Left colon (tissue), 2 donors: ENCODE measurements around the gene SYT9. TPM values are rescaled to one million over a fixed set of nuclear protein-coding genes. Genes with fewer than 3 reads are reported as not detected.

Experiments used
- ATAC-seq: fragments of 200-7000 bp; cut with Tn5 transposase; one replicate; pipeline ENCODE4 v1.9.1; 2020; ENCODE audit warnings: mild to moderate bottlenecking, moderate library complexity
- DNase-seq, 2 donors: peaks; one replicate each; pipeline ENCODE4 v3.0.0-alpha.2; 2020
- intact Hi-C, 2 donors: fragments of 100-400 bp; cut with DNase I in 1 of 2; cut with micrococcal nuclease in 1 of 2; formaldehyde crosslinking; loops; one replicate each; pipeline versions ENCODE4 v1.11.2 to v1.14.0; 2022; cut with DNase I, micrococcal nuclease
- long read RNA-seq: library from polyadenylated mRNA; unstranded; transcript quantifications from one replicate; pipeline ENCODE4 v2.0.0, GENCODE V29; 2021
- total RNA-seq, 2 donors: library from RNA; stranded (reverse); fragmentation: NEBNext Ultra II Directional; extraction: Animal tissue kit (Norgen Biotek cat#: 25700); gene quantifications; one replicate each; pipeline ENCODE4 v1.2.1, GENCODE V29; 2021
- donor health status: DM: no; HTN: no; CAD: no.
- donor health status: DM: yes; HTN: yes; CAD: no.

The SYT9 gene, protein sequence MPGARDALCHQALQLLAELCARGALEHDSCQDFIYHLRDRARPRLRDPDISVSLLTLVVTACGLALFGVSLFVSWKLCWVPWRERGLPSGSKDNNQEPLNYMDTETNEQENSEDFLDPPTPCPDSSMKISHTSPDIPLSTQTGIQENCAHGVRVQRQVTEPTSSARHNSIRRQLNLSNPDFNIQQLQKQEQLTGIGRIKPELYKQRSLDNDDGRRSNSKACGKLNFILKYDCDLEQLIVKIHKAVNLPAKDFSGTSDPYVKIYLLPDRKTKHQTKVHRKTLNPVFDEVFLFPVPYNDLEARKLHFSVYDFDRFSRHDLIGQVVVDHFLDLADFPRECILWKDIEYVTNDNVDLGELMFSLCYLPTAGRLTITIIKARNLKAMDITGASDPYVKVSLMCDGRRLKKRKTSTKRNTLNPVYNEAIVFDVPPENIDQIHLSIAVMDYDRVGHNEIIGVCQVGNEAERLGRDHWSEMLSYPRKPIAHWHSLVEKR
- under 1 TPM in 1 of 2 donors, not detected in 1; 0.17 TPM for total RNA-seq
- long read RNA-seq, partial matches to known transcripts = 0 of 1 reads
- long read RNA-seq, other reads (novel, unspliced or antisense) = 1 of 1 reads

DNA sequence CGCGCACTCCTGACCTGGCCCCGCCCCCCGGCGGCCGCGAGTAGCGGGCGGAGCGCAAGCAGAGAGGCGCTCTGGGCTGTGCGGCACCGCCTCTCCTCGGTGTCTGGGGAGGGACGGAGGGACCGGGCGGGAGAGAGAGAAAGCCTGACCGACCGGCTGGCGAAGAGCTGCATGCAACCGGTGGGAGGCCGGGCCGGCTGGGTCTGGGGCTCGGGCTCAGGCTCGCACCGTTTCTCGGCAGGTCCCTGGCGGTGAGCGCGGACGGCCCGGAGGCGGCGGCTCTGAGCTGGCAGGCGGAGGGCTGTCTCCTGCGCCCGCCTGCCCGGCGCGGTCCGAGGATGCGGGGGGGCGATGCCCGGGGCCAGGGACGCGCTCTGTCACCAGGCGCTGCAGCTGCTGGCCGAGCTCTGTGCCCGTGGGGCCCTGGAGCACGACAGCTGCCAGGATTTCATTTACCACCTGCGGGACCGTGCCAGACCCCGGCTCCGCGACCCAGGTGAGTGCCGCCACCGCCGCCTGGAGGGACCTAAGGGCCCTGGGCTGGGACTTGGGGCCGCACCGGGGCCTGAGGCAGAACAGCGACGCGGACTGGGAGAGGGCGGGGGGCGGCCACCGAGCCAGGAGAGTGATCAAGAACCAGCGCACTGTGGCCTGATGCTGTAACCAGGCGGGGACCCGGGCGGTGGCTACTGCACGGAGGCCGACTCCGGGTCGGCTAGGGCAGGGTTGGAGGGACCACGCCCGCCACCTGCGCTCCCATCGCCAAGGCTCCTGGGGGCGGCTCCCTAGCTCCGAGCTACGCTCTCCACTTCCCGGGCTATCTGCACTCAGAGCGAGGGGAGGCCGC is at the start of gene SYT9:
TSS of gene SYT9 (plus strand) at position 69 of the 847 bp plus-strand sequence. CDS start at position 352, 283 bp downstream.
- DNase-seq (peak; percentile 28 to 34), ATAC-seq (peak; percentile 88)
- intact Hi-C loops = no loop called here

DNA sequence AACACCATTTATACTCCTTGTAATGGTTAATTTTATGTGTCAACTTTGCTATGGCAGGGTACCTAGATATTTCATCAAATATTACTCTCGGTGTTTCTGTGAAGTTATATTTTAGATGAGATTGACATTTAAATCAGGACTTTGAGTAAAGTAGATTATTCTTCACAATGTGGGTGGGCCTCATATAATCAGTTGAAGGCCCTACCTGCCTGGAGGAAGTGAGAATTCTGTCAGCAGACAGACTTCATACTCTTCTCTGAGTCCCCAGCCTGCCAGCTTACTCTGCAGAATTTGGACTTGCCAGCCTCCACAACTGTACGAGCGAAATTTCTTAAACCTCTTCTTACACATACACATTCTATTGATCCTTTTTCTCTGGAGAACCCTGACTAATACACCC is 49.3 kb upstream of the SYT9 start:
- DNase-seq = no peak
- intact Hi-C loops = no loop called here
- ATAC-seq = no peak

DNA sequence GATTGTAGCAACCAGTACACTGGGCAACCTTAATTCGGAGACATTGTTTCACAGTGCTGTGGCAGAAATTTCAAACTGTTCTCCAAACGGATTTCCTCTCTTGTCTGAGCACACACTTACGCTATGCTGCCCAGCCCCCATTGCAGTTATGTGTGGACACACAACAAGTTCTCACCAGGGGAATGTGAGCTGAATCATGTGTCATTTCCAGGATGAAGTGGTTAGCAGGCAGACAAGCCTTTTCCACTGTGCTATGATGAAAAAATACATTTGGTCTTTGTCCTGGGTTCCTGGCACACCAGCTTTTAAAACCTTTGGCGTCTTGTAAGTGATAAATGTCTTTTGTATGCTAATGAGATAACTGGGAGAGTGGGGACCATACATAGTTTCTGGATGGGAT is 46.9 kb upstream of the SYT9 start:
- DNase-seq (no peak), ATAC-seq (no peak)
- intact Hi-C loops = no loop called here

DNA sequence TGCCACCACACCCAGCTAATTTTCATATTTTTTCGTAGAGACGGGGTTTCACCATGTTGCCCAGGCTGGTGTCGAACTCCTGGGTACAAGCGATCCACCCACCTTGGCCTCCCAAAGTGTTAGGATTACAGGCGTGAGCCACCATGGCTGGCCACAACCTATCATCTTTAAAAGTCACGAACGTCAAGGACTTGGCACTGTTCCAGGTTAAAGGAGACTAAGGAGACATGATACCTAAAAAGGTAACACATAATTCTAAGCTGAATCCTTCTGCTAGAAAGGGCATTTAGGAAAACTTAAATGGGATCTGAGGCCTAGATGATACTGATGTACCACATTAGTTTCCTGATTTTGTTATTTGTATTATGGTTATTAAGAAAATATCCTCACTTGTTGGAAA is 43.3 kb upstream of the SYT9 start:
- DNase-seq = no peak
- intact Hi-C loops = loop anchor here in 1 of 2 donors (2.0 kb wide), 1 partner anchor 56 kb away; no protein-coding TSS in a partner anchor
- no peak for ATAC-seq

DNA sequence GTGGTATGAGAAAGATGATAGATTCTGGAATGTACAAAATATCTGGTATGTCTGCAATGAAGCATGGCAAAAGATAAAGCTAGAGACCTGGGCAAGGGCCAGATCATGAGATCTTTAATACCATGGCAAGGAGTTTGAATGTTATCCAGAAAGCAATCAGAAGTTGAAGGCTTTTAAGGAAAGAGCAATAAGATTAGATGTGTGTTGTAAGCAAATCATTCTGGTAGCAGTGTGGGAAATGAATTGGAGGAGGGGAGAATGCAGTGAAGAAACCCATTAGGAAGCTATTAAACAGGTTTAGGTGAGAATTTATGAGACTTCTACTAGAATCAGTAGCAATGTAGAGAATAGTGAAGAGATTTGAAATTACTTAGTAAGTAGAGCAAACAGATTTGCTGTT is 32.2 kb upstream of the SYT9 start:
- intact Hi-C loops = no loop called here
- ATAC-seq = no peak
- DNase-seq = no peak

DNA sequence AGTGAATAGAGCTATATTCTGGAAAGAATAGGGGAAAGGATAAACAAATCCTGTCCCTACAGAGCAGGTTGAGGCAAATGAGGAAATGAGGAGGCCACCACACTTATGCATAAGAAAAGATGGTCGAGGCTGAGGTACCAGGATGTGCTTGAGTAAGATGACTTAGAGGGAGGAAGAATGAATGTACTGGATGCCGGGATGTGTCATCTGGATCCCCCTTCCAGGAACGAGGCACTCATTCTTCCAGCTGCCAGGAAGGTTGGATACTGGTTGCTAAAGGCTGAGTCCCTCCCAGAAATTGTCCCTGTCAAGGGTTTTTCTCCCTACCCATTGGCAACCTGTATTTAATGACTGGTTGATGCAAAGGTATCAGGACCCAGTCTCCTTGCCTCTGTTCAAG is 31.1 kb upstream of the SYT9 start:
- ATAC-seq = no peak

DNA sequence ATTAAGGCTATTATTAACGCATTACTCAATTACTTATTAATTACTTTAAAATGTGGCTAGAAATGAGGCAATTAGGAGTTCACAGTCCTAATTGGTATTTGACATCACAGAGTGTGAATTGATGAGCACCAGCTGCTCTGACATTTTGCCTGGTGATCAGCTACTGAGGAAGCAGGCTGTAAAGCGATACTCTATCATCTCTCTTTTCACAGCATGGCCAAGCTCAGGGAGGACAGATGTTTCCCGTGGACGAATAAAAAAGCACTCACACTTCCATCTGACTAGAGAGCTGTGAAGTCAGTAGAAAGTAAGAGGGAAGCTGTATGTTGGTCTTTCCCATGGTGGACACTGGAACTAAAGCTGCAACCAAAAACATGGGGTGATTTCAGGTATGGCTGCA is 29.1 kb upstream of the SYT9 start:
- intact Hi-C loops = no loop called here
- no peak for ATAC-seq
- DNase-seq = no peak

More for the DNA sequence above, 31.1 kb upstream of the SYT9 start:
- intact Hi-C loops = no loop called here
- DNase-seq = no peak

DNA sequence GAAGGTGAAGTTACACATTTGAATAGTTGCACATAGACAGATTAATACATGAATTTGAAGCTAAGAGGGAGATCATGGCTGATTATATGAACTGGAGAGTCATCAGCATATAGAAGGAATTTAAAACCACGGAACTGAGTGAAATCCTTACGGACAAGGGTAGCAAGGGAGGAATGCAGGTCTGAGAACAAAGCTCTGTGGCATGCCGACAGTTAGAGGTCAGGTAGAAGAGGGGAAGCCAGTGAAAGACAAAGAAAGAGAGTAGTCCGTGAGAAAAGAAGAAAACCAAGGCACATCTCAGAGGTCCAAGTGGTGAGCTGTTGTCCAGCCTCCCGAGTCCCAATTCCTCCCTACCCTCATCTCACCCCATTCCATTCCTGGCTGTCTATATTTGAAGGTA is 11.8 kb upstream of the SYT9 start:
- no peak for ATAC-seq
- intact Hi-C loops = no loop called here
- DNase-seq = no peak

DNA sequence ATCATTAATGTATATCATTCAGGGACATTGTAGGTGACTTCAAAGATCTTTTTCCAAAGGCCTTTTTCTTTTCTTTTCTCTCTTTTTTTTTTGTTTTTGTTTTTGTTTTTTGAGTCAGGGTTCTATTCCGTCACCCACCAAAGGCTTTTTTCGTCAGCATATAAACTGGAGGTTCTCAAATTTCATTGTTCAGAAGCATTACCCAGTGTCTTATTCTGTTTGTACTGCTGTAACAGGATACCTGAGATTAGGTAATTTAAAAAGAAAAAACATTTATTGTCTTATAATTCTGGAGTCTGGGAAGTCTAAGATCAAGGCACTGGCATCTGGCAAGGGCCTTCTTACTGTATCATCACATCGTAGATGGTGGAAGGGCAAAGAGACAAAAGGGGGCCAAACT is 6.4 kb upstream of the SYT9 start:
- intact Hi-C loops = no loop called here
- ATAC-seq = no peak
- no peak for DNase-seq

DNA sequence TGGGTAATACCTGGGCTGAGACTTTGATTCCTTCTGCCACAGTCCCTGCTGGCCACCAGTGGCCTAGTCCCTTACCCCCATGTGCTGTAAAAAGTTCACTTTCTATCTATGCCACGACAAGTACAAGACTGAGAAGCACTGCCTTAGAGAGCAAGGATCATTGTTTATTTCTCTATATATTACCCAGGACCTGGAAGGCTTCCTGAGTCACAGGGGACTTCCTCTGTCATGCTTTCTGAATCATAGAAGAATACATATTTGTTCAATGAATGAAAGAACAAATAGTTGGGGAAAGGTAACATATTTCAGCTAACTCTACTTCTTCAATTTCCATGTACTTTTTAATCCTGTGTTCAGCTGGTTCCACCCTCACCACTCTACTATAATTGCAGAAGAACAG is 5.5 kb upstream of the SYT9 start:
- intact Hi-C loops = no loop called here
- ATAC-seq = no peak
- no peak for DNase-seq

DNA sequence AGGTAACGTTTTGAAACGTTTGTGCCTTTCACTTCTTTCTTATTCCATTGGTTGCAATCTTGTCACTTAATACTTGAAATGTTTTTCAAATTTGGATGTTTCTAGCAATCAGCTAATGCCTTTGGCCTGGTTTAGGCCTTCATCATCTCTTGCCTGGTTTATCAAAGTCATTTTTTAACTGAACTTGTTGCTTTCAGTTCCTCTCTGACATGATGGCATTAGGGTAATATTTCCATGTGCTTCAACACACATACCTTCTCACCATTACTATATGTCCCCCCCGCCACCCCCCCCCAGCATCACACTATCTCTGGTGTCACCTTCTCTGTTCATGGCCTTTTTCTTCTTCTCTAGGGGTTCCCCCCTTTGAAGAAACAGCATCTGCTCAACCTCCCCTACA is 1.5 kb upstream of the SYT9 start:
- ATAC-seq = no peak
- intact Hi-C loops = no loop called here
- no peak for DNase-seq

DNA sequence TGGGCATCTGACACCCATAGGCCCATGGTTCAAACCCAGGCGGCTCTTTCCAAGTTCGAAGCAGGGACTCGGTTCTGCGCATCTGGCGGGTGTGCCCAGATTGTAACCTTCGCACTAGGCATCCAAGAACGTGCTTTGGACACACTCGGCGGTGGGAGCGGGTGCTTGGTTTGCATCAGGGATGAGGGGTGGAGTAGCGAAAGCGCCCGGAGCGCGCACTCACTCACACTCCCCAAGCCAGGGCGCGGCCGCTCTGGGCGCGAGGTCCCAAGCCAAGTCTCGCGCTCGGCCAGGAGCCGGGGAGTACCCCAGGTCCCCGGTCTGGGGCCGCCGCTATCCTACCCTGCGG is 243 bp upstream of the SYT9 start:
- intact Hi-C loops = no loop called here
- no peak for DNase-seq
- ATAC-seq = no peak

DNA sequence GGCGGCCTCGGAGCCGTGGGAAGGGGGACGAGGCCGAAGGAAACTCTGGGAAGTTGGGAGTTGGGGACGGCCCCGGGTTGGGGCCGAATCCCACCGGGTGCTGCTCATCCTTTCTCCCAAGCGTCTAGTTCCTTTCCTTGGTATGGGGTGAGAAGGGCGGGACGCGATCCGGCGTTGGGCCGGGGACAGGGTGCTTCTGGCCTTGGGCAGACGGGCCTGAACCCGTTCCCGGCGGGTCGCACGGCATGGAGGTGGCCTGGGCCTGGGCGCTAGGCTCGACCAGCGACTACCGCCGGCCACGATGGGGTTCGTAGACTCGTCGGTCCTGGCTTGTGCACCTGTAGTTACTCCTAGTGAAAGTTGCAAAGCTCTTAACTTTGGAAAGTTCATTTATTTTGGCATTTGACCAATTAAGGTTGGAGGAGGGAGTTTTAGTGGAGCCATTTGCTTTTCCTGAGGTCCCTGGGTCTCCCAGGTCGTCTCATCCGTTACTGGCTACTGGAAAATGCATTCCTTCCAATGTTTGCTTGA is 1.0 kb downstream of the SYT9 start:
- ATAC-seq (no peak), DNase-seq (no peak)
- intact Hi-C loops = no loop called here

DNA sequence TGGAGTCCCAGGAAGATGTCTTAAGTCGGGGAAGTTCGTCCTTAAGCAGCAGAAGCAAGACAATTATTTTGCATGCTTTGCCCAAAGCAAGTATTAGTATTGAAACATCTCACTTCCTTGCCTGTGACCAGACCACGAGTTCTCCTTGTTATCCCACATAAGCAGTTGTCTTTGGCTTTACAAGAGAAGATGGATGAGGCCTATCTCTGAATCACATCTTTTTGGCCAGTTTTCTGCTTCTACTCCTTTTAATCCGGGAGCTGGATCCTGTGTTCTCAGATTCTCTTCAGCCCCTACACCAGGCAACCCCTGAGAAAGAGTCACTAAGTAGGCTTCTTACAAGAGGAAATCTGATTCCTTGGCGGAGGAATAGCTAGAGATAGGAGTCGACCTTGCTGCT is 2.1 kb downstream of the SYT9 start:
- DNase-seq = no peak
- no peak for ATAC-seq
- intact Hi-C loops = no loop called here

DNA sequence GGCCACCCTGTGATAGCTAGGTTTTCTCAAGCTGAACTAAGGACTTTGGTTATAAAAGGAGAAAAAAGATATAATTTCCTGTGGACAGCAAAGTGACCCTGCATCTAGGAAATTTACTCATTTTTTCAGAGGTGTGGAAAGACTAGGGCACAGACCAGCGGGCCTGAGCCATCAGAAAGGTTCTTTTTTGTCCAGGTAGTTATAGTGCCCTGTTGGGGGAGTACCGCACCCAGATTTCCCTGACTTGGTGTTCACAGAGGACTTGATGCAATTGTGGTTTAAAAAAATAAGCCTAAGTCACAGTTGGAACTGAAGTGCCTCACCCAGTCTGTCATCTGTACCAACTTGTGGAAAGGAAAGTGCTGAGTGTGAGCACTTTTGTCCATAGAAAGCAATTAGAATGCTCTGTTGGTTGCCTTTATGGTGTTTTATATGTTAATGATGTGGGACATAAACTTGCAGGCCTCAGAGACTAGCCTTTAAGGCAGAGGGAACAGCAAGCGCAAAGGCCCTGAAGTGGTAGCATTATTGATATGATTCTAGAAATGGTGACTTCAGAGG is 3.1 kb downstream of the SYT9 start:
- DNase-seq (no peak), ATAC-seq (no peak)
- intact Hi-C loops = no loop called here

DNA sequence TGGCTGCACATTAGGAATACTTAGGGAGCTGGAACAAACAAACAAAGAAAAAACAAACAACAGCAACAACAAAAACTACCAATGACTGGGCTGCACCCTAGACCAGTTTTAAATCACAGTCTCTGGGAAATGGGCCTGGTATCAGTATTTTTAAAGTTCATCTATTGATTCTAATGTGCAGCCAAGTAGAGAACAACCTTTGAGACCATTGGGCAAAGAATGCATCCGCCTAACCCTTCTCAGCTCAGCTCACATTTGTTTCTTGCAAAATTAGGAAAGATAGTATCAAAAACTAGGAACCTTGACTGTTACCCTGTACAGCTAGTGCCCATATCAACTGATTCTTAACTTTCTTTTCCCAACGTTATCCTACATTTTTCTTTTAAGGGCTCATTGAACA is 5.2 kb downstream of the SYT9 start:
- no peak for DNase-seq
- intact Hi-C loops = no loop called here
- ATAC-seq = no peak

DNA sequence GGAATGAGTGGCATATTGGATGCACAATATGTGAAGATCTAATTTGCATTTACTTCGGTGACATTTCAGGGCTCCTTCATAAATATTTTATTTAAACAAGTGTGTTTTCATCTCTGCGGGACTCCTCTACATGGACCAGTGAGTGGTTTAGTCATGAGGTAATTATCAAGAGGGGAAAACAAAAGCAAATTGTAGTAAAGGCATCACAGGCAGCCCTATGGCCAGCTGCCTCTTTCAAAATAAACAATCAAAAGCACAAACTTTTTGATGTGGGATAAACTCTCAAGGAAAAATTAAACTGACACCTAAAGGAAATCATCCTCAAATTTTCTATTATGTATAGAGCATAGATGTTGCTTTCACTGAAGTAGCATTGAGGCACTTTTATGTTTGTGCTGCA is 6.0 kb downstream of the SYT9 start:
- DNase-seq = no peak
- ATAC-seq = no peak
- intact Hi-C loops = no loop called here

DNA sequence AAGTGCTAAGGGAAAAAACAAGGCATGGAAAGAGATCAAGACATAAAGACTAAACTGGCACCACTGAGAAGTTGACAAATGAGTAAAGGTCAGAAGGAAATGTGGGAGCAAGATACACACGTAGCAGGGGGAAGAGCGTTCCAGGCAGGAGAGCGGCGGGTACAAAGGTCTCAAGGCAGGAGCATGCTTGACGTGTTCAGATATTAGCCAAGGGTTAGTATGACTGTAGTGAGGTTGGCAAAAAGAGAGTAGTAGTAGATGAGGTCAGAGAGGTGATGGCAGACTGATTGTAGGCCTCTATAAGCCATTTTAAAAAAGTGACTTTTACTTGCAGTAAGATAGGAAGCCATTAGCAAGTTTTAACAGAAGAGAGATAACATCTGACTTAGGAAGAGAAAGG is 9.9 kb downstream of the SYT9 start:
- intact Hi-C loops = no loop called here
- no peak for DNase-seq
- peak; percentile 63 for ATAC-seq

DNA sequence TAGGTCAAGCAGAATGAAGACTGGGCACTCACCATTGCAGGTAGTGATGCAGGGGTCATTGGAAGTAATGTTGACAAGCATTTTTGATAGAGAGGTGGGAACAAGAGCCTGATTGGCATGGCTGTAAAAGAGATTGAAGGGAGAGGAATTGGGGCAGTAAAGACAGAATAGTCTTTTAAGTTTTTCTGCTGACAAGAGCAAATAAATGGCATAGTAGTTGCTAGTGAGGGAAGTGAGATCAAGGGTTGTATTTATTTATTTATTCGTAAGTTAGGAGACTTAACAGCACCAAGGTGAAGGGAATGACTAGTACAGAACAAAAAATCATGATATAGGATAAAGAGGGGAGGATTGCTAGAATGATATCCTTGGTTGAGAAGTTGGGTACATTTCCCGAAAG is 11.0 kb downstream of the SYT9 start:
- no peak for DNase-seq
- no peak for ATAC-seq
- intact Hi-C loops = no loop called here
